AG09309 (cell line): ENCODE results near the gene FLNC.
A peak's percentile ranks its signal among the peaks of the same experiment; 100 is the strongest.

Source experiments
- DNase-seq: peaks from one replicate; pipeline ENCODE4 v3.0.0-alpha.2; 2010; ENCODE audit warnings: low read depth
- H3K4me3 ChIP-seq: 2 replicates; pipeline ENCODE4 v1.5.1; 2011; ENCODE audit warnings: mild to moderate bottlenecking, low read depth, low read length, moderate library complexity; ENCODE audit not compliant: control insufficient read depth
- TF ChIP-seq, protein P1 (sequence below): IDR thresholded peaks from 2 replicates; pipeline ENCODE4 v1.5.1; 2011; ENCODE audit warnings: mild to moderate bottlenecking, low read depth, low read length, inconsistent platforms; ENCODE audit not compliant: insufficient read depth, control insufficient read depth; ENCODE audit errors: missing control alignments

FLNC gene

DNA sequence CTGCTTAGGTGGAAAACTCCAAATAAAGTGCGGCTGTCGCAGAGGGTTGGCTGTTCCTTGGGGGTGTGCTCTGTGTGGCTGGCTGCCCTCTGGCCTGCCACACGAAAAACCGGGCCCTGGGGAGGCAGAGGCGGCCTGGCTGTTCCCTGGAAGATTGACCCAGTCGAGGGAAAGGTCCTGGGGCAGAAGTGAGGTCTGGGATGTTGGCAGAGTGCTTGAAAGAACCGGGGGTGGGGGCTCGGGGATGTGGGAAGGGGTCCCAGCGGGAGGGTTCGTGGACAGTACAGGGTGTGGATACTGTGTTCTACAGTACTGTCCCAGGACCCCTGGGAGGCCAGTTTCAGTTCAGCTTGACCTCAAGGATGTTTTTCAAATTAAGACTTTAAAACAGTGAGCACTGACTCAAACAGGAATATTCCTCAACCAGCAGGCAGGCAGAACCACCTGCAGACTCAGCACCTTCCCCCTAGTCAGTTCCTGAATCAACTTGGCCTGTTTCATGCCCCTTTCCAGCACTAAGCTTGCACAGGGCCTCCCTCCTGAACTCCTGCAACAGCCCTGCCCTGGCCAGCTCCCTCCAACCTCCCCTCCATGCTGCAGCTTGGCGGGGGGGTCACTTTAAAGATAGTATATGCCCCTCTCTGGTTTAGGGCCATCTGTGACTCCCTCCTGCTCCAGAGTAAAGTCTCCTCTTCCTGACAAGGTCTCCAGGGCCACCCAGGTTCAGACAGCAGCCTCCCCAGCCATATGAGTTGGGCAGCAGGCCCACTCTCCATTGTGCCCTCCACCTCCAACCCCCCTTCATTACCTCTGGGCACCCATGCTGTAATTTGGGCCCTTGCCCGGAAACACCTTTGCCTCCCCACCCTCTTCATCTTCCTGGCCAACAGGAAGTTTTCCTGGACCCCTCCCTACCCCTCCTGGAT lies 29.3 kb downstream of the FLNC start:
- TF ChIP-seq, protein P1, sequence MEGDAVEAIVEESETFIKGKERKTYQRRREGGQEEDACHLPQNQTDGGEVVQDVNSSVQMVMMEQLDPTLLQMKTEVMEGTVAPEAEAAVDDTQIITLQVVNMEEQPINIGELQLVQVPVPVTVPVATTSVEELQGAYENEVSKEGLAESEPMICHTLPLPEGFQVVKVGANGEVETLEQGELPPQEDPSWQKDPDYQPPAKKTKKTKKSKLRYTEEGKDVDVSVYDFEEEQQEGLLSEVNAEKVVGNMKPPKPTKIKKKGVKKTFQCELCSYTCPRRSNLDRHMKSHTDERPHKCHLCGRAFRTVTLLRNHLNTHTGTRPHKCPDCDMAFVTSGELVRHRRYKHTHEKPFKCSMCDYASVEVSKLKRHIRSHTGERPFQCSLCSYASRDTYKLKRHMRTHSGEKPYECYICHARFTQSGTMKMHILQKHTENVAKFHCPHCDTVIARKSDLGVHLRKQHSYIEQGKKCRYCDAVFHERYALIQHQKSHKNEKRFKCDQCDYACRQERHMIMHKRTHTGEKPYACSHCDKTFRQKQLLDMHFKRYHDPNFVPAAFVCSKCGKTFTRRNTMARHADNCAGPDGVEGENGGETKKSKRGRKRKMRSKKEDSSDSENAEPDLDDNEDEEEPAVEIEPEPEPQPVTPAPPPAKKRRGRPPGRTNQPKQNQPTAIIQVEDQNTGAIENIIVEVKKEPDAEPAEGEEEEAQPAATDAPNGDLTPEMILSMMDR: no peak
- H3K4me3 ChIP-seq: no peak overlapping the region
- DNase-seq: no peak

DNA sequence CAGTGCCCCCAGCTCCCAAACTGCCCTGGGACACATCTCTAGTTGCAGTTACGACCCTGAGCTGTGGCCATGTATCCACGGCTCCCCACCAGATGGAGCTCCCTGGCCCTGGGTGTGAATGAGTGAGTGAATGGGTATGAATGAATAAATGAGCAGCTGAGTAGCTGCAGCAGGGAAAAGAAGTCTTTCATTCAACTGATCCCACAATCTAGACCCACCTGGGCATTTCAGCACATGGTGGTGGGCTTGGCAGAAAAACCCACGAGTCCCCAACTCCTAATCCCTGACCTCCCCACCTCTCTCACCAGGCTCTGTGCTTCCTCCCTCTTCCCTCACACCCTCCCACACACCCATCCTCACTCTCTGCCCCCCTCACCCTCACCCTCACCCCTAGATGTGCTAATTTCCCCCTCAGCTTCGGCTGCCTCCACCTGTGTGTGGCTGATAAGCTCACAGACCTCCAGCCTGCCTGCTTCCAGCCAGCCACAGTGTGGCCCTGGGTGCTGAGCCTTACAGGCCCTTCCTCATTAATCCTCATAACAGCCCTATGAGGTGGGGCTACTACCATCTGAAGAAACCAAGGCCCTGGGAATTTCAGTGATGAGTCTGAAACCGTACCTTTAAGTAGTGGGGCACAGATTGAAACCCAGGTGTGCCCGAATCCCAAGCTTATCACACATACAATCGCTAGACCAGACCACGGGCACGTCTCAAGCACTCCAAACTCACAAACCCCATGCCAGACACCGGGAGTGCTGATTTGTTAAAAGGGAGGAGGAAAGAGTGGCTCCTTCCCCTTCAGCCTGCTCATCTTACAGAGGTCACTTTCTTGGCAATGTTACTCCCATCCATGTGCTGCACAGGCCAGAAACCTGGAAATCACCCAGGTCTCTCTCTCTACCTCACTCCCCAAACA lies 30.2 kb downstream of the FLNC start:
- DNase-seq: no peak
- TF ChIP-seq, protein P1: peak; percentile 24
- H3K4me3 ChIP-seq: no peak overlapping the region

DNA sequence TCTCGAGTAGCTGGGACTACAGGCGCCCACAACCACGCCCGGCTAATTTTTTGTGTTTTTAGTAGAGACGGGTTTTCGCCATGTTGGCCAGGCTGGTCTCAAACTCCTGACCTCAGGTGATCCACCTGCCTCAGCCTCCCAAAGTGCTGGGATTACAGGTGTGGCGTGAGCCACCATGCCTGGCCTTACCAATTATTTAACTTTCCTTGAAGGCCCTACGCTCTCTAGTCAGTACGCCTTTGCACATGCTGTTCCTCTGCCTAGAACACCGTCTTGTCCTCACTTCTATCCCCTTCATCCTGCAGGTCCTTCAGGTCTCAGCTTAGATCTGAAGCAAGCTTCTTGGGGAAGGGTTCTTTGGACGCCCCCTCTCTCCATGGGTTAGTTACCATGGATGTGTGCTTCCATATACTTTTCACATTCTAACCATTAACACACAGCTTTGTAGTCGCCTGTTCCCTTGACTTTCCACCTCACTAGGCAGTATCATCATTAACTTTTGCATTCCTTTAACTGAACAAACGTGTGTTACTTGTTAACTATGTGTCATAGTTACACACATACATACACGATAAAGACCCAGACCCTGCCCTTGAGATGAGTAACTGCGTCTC lies 31.9 kb downstream of the FLNC start:
- TF ChIP-seq, protein P1: no peak
- H3K4me3 ChIP-seq: peak overlapping the region; percentile 22
- no peak for DNase-seq

DNA sequence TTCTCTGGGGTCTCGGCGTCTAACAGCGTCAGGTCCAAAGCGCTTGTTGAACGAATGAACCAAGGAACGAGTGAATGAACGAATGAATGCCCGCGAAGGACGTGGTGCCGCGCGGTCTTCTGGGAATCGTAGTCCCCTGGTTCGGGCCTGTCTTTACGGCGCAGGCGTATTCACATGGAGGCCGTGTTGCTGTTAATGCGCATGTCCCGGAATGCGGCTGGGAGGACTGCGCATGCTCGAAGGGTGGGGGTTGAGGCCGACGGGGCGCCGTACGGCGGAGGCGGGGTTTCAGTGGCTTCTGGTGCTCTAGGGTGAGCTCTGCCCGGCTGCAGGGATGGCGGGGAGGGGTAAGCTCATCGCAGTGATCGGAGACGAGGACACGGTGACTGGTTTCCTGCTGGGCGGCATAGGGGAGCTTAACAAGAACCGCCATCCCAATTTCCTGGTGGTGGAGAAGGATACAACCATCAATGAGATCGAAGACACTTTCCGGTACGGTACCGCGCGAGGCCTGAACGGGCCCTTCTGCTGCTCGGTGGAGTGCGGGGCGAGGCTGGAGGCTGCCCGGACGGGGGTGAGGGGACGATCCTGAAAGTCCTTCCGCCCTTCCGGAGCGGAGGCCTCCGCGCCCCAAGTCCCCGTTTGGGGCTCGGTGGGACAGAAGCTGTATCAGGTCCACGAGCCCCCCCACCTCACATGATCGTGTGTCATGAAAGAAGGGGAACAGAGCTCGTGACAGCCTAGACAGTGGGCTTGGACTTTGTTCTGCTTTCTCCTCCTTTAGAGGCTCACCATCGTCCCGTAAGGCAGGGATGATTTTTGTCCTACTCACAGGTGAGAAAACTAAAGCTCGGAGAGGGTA lies 32.6 kb downstream of the FLNC start, which contains the start of gene ATP6V1F:
ATP6V1F (plus strand) TSS at position 286 of the 862 bp plus-strand sequence; CDS start at position 335, 49 bp downstream.
- peak within 1 kb of the TSS; percentile 98 for H3K4me3 ChIP-seq
- TF ChIP-seq, protein P1: no peak
- DNase-seq: peak; percentile 85

DNA sequence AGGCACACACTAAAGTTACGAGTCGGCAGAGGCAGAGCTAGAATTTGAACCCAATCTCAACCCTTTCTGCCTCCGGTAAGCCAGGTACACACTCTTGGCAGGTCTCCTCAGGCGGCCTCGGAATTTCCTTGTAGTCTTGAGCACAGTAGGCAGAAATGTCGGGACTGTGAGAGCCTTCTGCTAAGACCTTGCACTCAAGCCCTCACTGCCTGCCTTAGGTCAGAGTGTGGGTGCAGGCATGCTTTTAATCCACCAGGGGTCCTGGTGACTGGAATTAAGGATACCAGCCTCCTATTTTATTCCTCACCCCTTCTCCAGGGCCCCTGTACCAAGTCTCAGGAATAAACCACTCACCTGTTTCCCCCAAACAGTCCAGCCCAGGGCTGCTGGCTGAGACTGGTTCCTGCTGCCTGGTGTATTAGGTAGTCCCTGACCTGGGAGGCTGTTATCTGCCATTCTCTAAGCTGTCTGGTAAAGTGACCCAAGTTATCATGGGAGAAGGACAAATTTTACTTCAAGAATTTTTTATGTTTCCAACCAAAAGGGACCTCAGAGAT lies 33.3 kb downstream of the FLNC start:
- no peak for DNase-seq
- TF ChIP-seq, protein P1: peak; percentile 64

DNA sequence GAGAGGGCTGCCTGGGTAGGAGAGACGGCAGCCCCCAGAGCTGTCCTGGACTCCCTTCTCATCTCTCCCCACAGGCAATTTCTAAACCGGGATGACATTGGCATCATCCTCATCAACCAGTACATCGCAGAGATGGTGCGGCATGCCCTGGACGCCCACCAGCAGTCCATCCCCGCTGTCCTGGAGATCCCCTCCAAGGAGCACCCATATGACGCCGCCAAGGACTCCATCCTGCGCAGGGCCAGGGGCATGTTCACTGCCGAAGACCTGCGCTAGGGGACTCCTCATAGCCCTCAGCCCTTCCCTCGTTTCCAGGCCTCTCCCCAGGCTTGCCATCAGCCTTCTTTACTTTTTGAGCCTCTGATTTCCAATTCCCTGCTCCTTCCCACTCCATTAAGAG lies 35.1 kb downstream of the FLNC start:
- no peak for DNase-seq

More for the DNA sequence above, 33.3 kb downstream of the FLNC start:
- peak overlapping the region; percentile 98 for H3K4me3 ChIP-seq

More for the DNA sequence above, 35.1 kb downstream of the FLNC start:
- TF ChIP-seq, protein P1: no peak
- no peak overlapping the region for H3K4me3 ChIP-seq
